Activated naive CD4-positive, alpha-beta T cell treated with anti-CD3 and anti-CD28 coated beads, Interleukin-2, amount 50 U/mL, for 24 hours (primary cell): Measurements from ENCODE around the gene NRGN.

Experiments
- H3K27ac Mint-ChIP-seq: one replicate; pipeline ENCODE4 v1.8.0; 2021; ENCODE audit warnings: mild to moderate bottlenecking, mixed read lengths
- H3K27me3 Mint-ChIP-seq: one replicate; pipeline ENCODE4 v1.8.0; 2021; ENCODE audit warnings: mixed read lengths
- H3K36me3 Mint-ChIP-seq: one replicate; pipeline ENCODE4 v1.8.0; 2021; ENCODE audit warnings: mixed read lengths
- H3K4me1 Mint-ChIP-seq: one replicate; pipeline ENCODE4 v1.8.0; 2021; ENCODE audit warnings: mixed read lengths
- H3K4me3 Mint-ChIP-seq: one replicate; pipeline ENCODE4 v1.8.0; 2021; ENCODE audit warnings: mild to moderate bottlenecking, mixed read lengths
- H3K9me3 Mint-ChIP-seq: one replicate; pipeline ENCODE4 v1.8.0; 2021; ENCODE audit warnings: mixed read lengths

Gene NRGN

DNA sequence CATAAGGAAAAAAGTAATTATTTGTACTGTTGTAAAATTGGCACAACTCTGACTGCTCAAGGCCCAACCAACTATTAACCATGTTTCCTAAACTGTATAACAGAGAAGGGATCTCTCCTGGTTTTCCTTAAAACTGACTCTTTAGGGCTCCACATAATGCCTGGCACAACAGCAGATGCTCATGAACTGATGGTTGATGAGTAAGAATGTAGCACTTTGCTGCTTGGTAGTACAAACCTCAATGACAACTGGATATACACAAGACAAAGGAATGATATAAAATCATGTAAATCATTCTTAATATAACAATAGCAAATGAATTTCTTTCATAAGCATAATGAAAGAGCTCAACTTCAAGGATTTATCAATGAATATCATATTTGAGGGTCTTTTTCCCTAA, 48.8 kb downstream of the NRGN start:
- Mint-ChIP-seq H3K4me1 (peaks cover 47% of the 10 kb centered on the region), H3K27ac (no peak overlapping the region), H3K4me3 (no peak overlapping the region), H3K36me3 (no peaks in the 10 kb centered on the region), H3K9me3 (no peaks in the 10 kb centered on the region), H3K27me3 (no peaks in the 10 kb centered on the region)

DNA sequence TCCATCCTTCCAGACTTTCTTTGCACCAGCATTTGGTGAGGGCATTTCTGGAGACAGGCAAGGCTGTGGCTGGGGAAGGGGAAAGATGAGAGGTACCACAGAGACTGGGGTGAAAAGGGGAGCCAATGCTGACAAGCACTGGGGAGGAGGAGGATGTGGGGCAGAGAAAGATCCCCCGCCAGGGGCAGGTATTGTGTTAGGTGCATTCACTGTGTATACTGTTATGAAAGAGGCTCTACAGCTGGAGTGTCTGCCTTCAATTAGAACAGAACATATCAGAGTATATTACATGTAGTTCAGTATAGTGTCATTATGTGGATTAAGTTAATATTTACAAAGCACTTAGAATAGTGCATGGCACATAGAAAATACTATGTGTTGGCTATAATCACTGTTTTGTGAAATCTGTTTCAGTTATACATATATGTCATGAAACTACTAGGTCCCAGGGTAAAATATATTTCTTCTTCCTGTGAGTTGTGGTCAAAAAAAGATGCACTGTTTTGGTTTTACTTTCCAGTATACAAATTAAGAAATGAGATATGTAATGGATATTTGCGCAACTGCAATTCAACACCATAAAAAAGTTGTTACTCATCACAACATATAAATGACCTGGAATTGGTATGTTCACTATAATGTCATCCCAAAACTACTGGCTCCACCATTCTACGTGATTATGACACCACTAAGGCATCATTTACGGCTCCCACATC, 52.0 kb downstream of the NRGN start:
- H3K27ac Mint-ChIP-seq, result no peak overlapping the region
- H3K36me3 Mint-ChIP-seq, result no peaks in the 10 kb centered on the region
- no peaks in the 10 kb centered on the region for H3K27me3 Mint-ChIP-seq
- peaks cover 46% of the 10 kb centered on the region for H3K4me1 Mint-ChIP-seq
- H3K4me3 Mint-ChIP-seq, result no peak overlapping the region
- H3K9me3 Mint-ChIP-seq, result no peaks in the 10 kb centered on the region

DNA sequence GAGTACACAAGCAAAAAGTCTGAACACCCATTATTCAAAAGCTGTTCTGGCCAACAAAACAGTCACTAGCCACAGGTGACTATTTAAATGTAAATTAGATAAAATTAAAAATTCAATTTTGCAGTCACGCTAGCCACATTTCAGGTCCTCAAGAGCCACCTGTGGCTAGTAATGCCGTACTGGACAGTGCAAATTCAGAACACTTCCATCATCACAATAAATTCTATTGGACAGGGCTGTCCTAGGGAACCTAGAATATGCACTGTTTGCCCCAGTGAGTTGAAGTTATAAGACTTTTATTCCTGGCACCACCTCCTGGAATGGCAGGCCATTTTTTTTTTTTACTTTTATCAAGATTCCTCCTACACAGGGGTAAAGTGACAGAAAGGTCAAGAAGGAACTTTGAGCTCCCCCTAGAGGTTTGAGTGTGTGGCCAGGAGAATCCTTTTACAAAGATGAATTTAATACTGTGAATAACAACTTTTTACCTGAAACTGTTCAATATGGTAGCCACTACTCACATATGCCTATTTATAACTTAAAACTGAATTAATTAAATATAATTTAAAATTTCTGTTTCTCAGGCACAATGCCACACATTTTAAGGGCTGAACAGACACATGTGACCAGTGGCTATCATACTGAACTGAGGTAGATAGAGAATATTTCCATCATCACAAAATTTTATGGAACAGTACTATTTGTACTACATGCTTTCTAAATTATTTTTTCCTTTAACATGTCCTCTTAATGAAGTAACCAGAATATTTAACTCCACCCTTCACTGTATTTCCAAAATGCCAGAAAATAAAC, 53.9 kb downstream of the NRGN start:
- peaks cover 56% of the 10 kb centered on the region for H3K4me1 Mint-ChIP-seq
- no peak overlapping the region for H3K4me3 Mint-ChIP-seq
- no peak overlapping the region for H3K27ac Mint-ChIP-seq
- H3K27me3 Mint-ChIP-seq, result no peaks in the 10 kb centered on the region
- H3K36me3 Mint-ChIP-seq, result no peaks in the 10 kb centered on the region
- H3K9me3 Mint-ChIP-seq, result no peaks in the 10 kb centered on the region

DNA sequence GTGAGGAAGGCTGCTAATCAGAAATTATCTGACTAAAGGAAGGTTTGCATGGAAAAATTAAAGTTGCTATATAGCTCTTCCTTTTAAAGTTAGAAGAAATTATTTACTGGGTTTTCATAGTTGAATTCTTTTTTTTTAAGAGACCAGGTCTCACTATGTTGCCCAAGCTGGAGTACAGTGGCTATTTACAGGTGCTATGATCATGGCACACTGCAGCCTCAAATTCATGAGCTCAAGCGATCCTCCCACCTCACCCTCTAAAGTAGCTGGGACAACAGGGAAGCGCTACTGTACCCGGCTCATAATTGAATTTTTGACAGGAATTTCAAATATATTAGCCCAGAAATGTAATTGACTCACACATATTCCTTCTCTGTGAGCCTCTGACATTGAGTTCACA, 56.6 kb downstream of the NRGN start:
- Mint-ChIP-seq H3K4me1 (peaks cover 56% of the 10 kb centered on the region), H3K9me3 (no peaks in the 10 kb centered on the region), H3K27me3 (no peaks in the 10 kb centered on the region), H3K36me3 (no peaks in the 10 kb centered on the region), H3K27ac (no peak overlapping the region), H3K4me3 (no peak overlapping the region)
